Measurements from ENCODE around the gene NR3C2.

DNA sequence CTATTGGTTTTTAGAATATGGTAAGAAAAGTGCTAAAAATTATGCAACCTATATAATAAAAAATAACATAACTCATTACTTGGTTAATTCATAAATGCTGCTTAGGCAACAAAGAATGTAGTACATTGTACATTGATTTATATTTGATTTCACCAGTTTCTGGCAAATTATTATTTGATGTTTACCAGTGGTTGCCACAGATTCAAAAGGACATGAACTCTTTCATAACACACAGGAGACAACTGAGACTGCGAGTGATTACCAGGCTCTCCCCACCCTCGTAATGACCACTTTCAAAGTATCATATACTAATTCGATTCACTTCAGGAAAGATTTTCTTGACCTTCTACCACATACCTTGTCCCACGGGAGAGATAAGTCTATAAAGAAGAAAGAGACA, 158.5 kb downstream of the NR3C2 start:
- TF ChIP-seq, protein P1, sequence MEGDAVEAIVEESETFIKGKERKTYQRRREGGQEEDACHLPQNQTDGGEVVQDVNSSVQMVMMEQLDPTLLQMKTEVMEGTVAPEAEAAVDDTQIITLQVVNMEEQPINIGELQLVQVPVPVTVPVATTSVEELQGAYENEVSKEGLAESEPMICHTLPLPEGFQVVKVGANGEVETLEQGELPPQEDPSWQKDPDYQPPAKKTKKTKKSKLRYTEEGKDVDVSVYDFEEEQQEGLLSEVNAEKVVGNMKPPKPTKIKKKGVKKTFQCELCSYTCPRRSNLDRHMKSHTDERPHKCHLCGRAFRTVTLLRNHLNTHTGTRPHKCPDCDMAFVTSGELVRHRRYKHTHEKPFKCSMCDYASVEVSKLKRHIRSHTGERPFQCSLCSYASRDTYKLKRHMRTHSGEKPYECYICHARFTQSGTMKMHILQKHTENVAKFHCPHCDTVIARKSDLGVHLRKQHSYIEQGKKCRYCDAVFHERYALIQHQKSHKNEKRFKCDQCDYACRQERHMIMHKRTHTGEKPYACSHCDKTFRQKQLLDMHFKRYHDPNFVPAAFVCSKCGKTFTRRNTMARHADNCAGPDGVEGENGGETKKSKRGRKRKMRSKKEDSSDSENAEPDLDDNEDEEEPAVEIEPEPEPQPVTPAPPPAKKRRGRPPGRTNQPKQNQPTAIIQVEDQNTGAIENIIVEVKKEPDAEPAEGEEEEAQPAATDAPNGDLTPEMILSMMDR (conservative IDR thresholded peaks at IDR 0.05), result no peak
- TF ChIP-seq EZH2 (IDR thresholded peaks at IDR 0.05; ENCODE audit: low read depth), result no peak

Measured in PC-9 (cell line).